H1 (cell line): ENCODE measurements around the gene MYO1F. TPM values are rescaled to one million over a fixed set of nuclear protein-coding genes. Genes with fewer than 3 reads are reported as not detected.

Experiments used
- CTCF ChIA-PET: fragments of 300-600 bp; sonication (Branson Sonifier 250); formaldehyde crosslinking; loops from one replicate; lab custom pipeline; 2021; ENCODE audit not compliant: partially characterized antibody; lab: Charles Lee
- POLR2A ChIA-PET: fragments of 300-600 bp; sonication (Branson Sonifier 250); formaldehyde crosslinking; loops from one replicate; lab custom pipeline; 2021; ENCODE audit warnings: inconsistent platforms; ENCODE audit not compliant: partially characterized antibody; lab: Charles Lee
- DNase-seq, 2 experiments: peaks; one replicate each; pipeline versions ENCODE4 v3.0.0 to v3.0.0-alpha.2; 2010 to 2022; ENCODE audit warnings: low spot score in 2 of 2, low read depth in 1 of 2, mixed read lengths in 1 of 2
- FAIRE-seq: peaks from 2 replicates; lab custom pipeline; 2011; peaks lifted over from hg19 to GRCh38; lab: Jason Lieb, UNC
- H2AFZ ChIP-seq: 2 replicates; pipeline ENCODE4 v1.8.1; 2012; ENCODE audit warnings: low read length, inconsistent platforms
- H2AK5ac ChIP-seq: 2 replicates; pipeline ENCODE4 v1.6.1; 2013; ENCODE audit warnings: low read depth, low read length
- H2BK120ac ChIP-seq: replicated peaks from 2 replicates; pipeline ENCODE3; 2013; ENCODE audit warnings: low read depth, low read length, inconsistent platforms
- H2BK12ac ChIP-seq: 2 replicates; pipeline ENCODE4 v1.6.1; 2013; ENCODE audit warnings: low read depth, low read length
- H2BK15ac ChIP-seq: 2 replicates; pipeline ENCODE4 v1.6.1; 2013; ENCODE audit warnings: low read length
- H2BK20ac ChIP-seq: 2 replicates; pipeline ENCODE4 v1.6.1; 2013; ENCODE audit warnings: low read length
- H2BK5ac ChIP-seq: 2 replicates; pipeline ENCODE4 v1.6.1; 2013; ENCODE audit warnings: low read depth, low read length
- H3K14ac ChIP-seq: 2 replicates; pipeline ENCODE4 v1.6.1; 2013; ENCODE audit warnings: inconsistent platforms; ENCODE audit not compliant: insufficient read length
- H3K18ac ChIP-seq: 2 replicates; pipeline ENCODE4 v1.6.1; 2013; ENCODE audit warnings: low read length; ENCODE audit errors: extremely low read depth
- H3K23ac ChIP-seq: 2 replicates; pipeline ENCODE4 v1.6.1; 2013; ENCODE audit warnings: inconsistent platforms; ENCODE audit not compliant: insufficient read length
- H3K23me2 ChIP-seq: 2 replicates; pipeline ENCODE4 v1.6.1; 2013; ENCODE audit warnings: low read depth, low read length
- H3K27ac ChIP-seq: 2 replicates; pipeline ENCODE4 v1.6.1; 2011; ENCODE audit warnings: low read depth, low read length, inconsistent platforms
- H3K27me3 ChIP-seq, 4 experiments: replicated peaks in 1 of 4; 1 replicate in 1 of 4; 2 replicates in 3 of 4; pipeline versions ENCODE4 v1.6.1 to v1.8.1; 2011 to 2013; ENCODE audit warnings: low read length in 3 of 4, mild to moderate bottlenecking in 3 of 4, inconsistent platforms in 2 of 4, mixed read lengths in 2 of 4, moderate library complexity in 1 of 4; ENCODE audit not compliant: control insufficient read depth in 3 of 4, insufficient read depth in 3 of 4; ENCODE audit errors: extremely low read depth in 1 of 4
- H3K36me3 ChIP-seq, 4 experiments: 2 replicates each; pipeline versions ENCODE4 v1.6.1 to v1.8.1; 2011 to 2013; ENCODE audit warnings: mild to moderate bottlenecking in 4 of 4, low read length in 3 of 4, moderate library complexity in 2 of 4, control low read depth in 1 of 4, inconsistent platforms in 1 of 4; ENCODE audit not compliant: insufficient read depth in 4 of 4, control insufficient read depth in 2 of 4
- H3K4ac ChIP-seq: replicated peaks from 2 replicates; pipeline ENCODE3; 2013; ENCODE audit warnings: low read length, low read depth, mixed read lengths, inconsistent platforms; ENCODE audit not compliant: insufficient read length
- H3K4me1 ChIP-seq, 4 experiments: replicated peaks in 1 of 4; 1 replicate in 1 of 4; 2 replicates in 3 of 4; pipeline versions ENCODE4 v1.6.1 to v1.8.1; 2011 to 2013; ENCODE audit warnings: low read length in 3 of 4, inconsistent platforms in 2 of 4, mixed read lengths in 1 of 4; ENCODE audit not compliant: insufficient read depth in 4 of 4, control insufficient read depth in 3 of 4
- H3K4me2 ChIP-seq, 2 experiments: 2 replicates each; pipeline versions ENCODE4 v1.6.1 to v1.8.1; 2011 to 2013; ENCODE audit warnings: low read depth in 2 of 2, low read length in 2 of 2, control low read depth in 1 of 2, inconsistent platforms in 1 of 2, mild to moderate bottlenecking in 1 of 2; ENCODE audit not compliant: insufficient read depth in 1 of 2
- H3K4me3 ChIP-seq, 4 experiments: fragments of 200-600, 300-600 bp in 1 of 4; sonication (generic), shearing (Covaris generic), sonication (Bioruptor Twin) in 1 of 4; 2 replicates each; pipeline versions ENCODE4 v1.5.1 to v1.8.1; 2011 to 2016; ENCODE audit warnings: low read length in 4 of 4, low read depth in 3 of 4, control low read depth in 2 of 4, inconsistent platforms in 2 of 4, mild to moderate bottlenecking in 2 of 4, mixed read lengths in 1 of 4, moderate library complexity in 1 of 4; ENCODE audit not compliant: insufficient read depth in 2 of 4; ENCODE audit errors: extremely low read depth in 1 of 4
- H3K56ac ChIP-seq: replicated peaks from 2 replicates; pipeline ENCODE3; 2013; ENCODE audit warnings: low read depth, mild to moderate bottlenecking, mixed read lengths, low read length, inconsistent platforms; ENCODE audit not compliant: insufficient read length
- H3K79me1 ChIP-seq: 2 replicates; pipeline ENCODE4 v1.6.1; 2013; ENCODE audit warnings: low read depth, low read length, control low read depth
- H3K79me2 ChIP-seq, 2 experiments: 2 replicates each; pipeline versions ENCODE4 v1.6.1 to v1.8.1; 2012 to 2013; ENCODE audit warnings: low read length in 2 of 2, mild to moderate bottlenecking in 2 of 2, inconsistent platforms in 1 of 2; ENCODE audit not compliant: insufficient read depth in 2 of 2, control insufficient read depth in 1 of 2
- H3K9ac ChIP-seq, 4 experiments: replicated peaks in 1 of 4; 1 replicate in 1 of 4; 2 replicates in 3 of 4; pipeline versions ENCODE4 v1.6.1 to v1.8.1; 2011 to 2013; ENCODE audit warnings: low read depth in 3 of 4, low read length in 3 of 4, control low read depth in 2 of 4, mild to moderate bottlenecking in 2 of 4, moderate library complexity in 2 of 4, inconsistent platforms in 1 of 4; ENCODE audit errors: extremely low read depth in 1 of 4
- H3K9me3 ChIP-seq, 2 experiments: 2 replicates each; pipeline versions ENCODE4 v1.6.1 to v1.8.1; 2012 to 2013; ENCODE audit warnings: mild to moderate bottlenecking in 2 of 2, moderate library complexity in 2 of 2, control low read depth in 1 of 2, inconsistent platforms in 1 of 2, low read depth in 1 of 2, low read length in 1 of 2, mixed read lengths in 1 of 2; ENCODE audit not compliant: insufficient read depth in 2 of 2
- H4K20me1 ChIP-seq, 2 experiments: replicated peaks in 1 of 2; 2 replicates each; pipeline versions ENCODE3 to v1.8.1; 2011 to 2013; ENCODE audit warnings: inconsistent platforms in 2 of 2, low read length in 2 of 2, mild to moderate bottlenecking in 1 of 2; ENCODE audit not compliant: insufficient read depth in 2 of 2, control insufficient read depth in 1 of 2
- H4K5ac ChIP-seq: 2 replicates; pipeline ENCODE4 v1.6.1; 2013; ENCODE audit warnings: low read length, low read depth, mixed read lengths, inconsistent platforms; ENCODE audit not compliant: insufficient read length
- H4K8ac ChIP-seq: 2 replicates; pipeline ENCODE4 v1.8.0; 2013; ENCODE audit warnings: mild to moderate bottlenecking, moderate library complexity, low read length, inconsistent platforms; ENCODE audit not compliant: insufficient read depth; ENCODE audit errors: extremely low read depth
- H4K91ac ChIP-seq: replicated peaks from 2 replicates; pipeline ENCODE3; 2013; ENCODE audit warnings: low read length, mixed read lengths, inconsistent platforms; ENCODE audit not compliant: insufficient read length
- CBX8 ChIP-seq: fragments of 300-800, 300-1000 bp; sonication (generic); IDR thresholded peaks from 2 replicates; pipeline ENCODE4 v1.7.1; 2016; ENCODE audit warnings: low read depth, low read length, borderline replicate concordance
- CHD2 ChIP-seq: IDR thresholded peaks from 2 replicates; pipeline ENCODE4 v1.6.1; 2012; ENCODE audit warnings: low read length, improper control_type of control experiment
- CREB1 ChIP-seq: IDR thresholded peaks from 2 replicates; pipeline ENCODE4 v1.6.1; 2012; ENCODE audit warnings: inconsistent platforms
- FOSL1 ChIP-seq: IDR thresholded peaks from 2 replicates; pipeline ENCODE4 v1.6.1; 2011; ENCODE audit warnings: mild to moderate bottlenecking, low read depth, low read length, moderate library complexity; ENCODE audit not compliant: insufficient read depth
- GABPA ChIP-seq: IDR thresholded peaks from 2 replicates; pipeline ENCODE4 v1.6.1; 2011; ENCODE audit warnings: mild to moderate bottlenecking, low read length, moderate library complexity, borderline replicate concordance; ENCODE audit not compliant: insufficient read depth
- HDAC6 ChIP-seq: IDR thresholded peaks from one replicate; pipeline ENCODE4 v1.7.1; 2012; ENCODE audit warnings: low read depth, mild to moderate bottlenecking, inconsistent platforms, low read length, moderate library complexity
- NANOG ChIP-seq: IDR thresholded peaks from 2 replicates; pipeline ENCODE4 v1.6.1; 2011; ENCODE audit warnings: low read length, low read depth, mild to moderate bottlenecking, inconsistent platforms; ENCODE audit not compliant: insufficient read depth, poor library complexity, severe bottlenecking
- POU5F1 ChIP-seq: IDR thresholded peaks from 2 replicates; pipeline ENCODE4 v1.6.1; 2011; ENCODE audit warnings: low read depth, mild to moderate bottlenecking, low read length, moderate library complexity
- SIN3A ChIP-seq, 2 experiments: IDR thresholded peaks in 1 of 2; conservative IDR thresholded peaks in 1 of 2; 2 replicates each; pipeline ENCODE4 v1.6.1; 2011 to 2012; ENCODE audit warnings: low read length in 2 of 2, improper control_type of control experiment in 1 of 2, low read depth in 1 of 2, mild to moderate bottlenecking in 1 of 2
- SP4 ChIP-seq: IDR thresholded peaks from 2 replicates; pipeline ENCODE4 v1.6.1; 2012; ENCODE audit warnings: low read length, inconsistent platforms
- SUZ12 ChIP-seq: fragments of 200-600 bp; sonication (generic); IDR thresholded peaks from 2 replicates; pipeline ENCODE4 v1.6.1; 2012; ENCODE audit warnings: mild to moderate bottlenecking, inconsistent platforms, low read length, moderate library complexity, mixed read lengths
- TCF12 ChIP-seq: IDR thresholded peaks from 2 replicates; pipeline ENCODE4 v1.6.1; 2011; ENCODE audit warnings: low read depth, mild to moderate bottlenecking, low read length
- WGBS, 2 experiments: shearing (Covaris generic) in 1 of 2; methylation state at CpG; one replicate each; pipeline versions ENCODE4 v1.1.6 to v1.1.7; 2013 to 2015; ENCODE audit warnings: low lambda C conversion rate in 2 of 2, mixed read lengths in 2 of 2, inconsistent platforms in 1 of 2, low coverage in 1 of 2, missing lambda C conversion rate in 1 of 2; ENCODE audit not compliant: insufficient replicate concordance in 2 of 2, insufficient coverage in 1 of 2, insufficient read length in 1 of 2; ENCODE audit errors: extremely low coverage in 1 of 2, missing lambda C conversion rate in 1 of 2; 5-methylcytosine and 5-hydroxymethylcytosine counted together
- polyA plus RNA-seq, 7 experiments: library from polyadenylated mRNA; depleted of rRNA in 3 of 7; stranded (reverse) in 5 of 7; unstranded in 2 of 7; fragments of >200 nt in 5 of 7; fragments of 200-250 nt in 2 of 7; gene quantifications; 1 replicate in 5 of 7; 2 replicates in 1 of 7; 4 replicates in 1 of 7; pipeline versions ENCODE4 v1.2.1 to v1.2.3, GENCODE V29; 2011 to 2013; ENCODE audit warnings: missing spikeins in 2 of 7, mixed read lengths in 2 of 7
- total RNA-seq: library from RNA; stranded (reverse); fragmentation: NEBNext Ultra II Directional; extraction: Animal tissue kit (Norgen Biotek cat#: 25700); gene quantifications from 2 replicates; pipeline ENCODE4 v1.2.1, GENCODE V29; 2021

Gene MYO1F
- total and polyA plus RNA-seq, 2 of the 8 experiments (the other 6 are each of a cell fraction or from before 2014, with no cell fraction given) = 1.4 to 4.6 TPM

- Histone ChIP-seq H3K23me2 (peaks cover 6% of the 10 kb centered on the region), H3K4me1 (peaks cover 0 to 8% (median 3%) of the 10 kb centered on the region in 4 experiments; a peak in 4 of 7 replicates), H3K4ac (no peak overlapping the region), H3K27ac (no peak overlapping the region), H2AFZ (no peak overlapping the region), H4K20me1 (peaks cover 4 to 20% of the 10 kb centered on the region in 2 experiments), H2BK20ac (no peak overlapping the region), H3K14ac (no peak overlapping the region), H3K9ac (no peak overlapping the region; a peak in 1 of 7 replicates), H2BK15ac (no peak overlapping the region), H4K8ac (no peak overlapping the region), H4K5ac (no peak overlapping the region), H3K27me3 (no peaks in the 10 kb centered on the region), H3K56ac (no peak overlapping the region), H2AK5ac (peak overlapping the region; percentile 39; the same call in 1 of the 2 replicates)
- WGBS, 2 experiments = 89% methylated on average over 4 of the region's 4 CpGs; no CpG with 5 or more reads in 1 of the 2 experiments
- CTCF ChIA-PET = interaction anchor here (0.6 to 2.4 kb wide), 3 partner anchors 49 to 952 kb away, joined by 3 to 11 read pairs (median 4); partner anchors contain the start of gene MYO1F
- no peak for FAIRE-seq
- POLR2A ChIA-PET = interaction anchor here (1.9 kb wide), 1 partner anchor 16 kb away, joined by 6 read pairs; the partner anchor contains the start of gene ZNF414
- TF ChIP-seq GABPA (no peak), FOSL1 (no peak), SUZ12 (no peak), SP4 (no peak), CBX8 (no peak), POU5F1 (no peak), CHD2 (no peak), TCF12 (no peak), SIN3A (conservative IDR thresholded peaks at IDR 0.05 in 1 of 2, IDR thresholded peaks at IDR 0.05 in 1 of 2; ENCODE audit: low read depth in 1 of 2, low read length in 2 of 2) (no peak), CREB1 (no peak), NANOG (no peak), HDAC6 (no peak)
- TF ChIP-seq, all 59 proteins: peak for 0
- Histone ChIP-seq H3K23ac (no peak overlapping the region), H3K18ac (no peak overlapping the region), H3K79me1 (peaks cover 10% of the 10 kb centered on the region), H2BK5ac (no peak overlapping the region), H3K4me2 (no peak overlapping the region), H3K79me2 (no peaks in the 10 kb centered on the region), H2BK120ac (no peak overlapping the region), H3K4me3 (no peak overlapping the region), H2BK12ac (no peak overlapping the region), H4K91ac (no peak overlapping the region), H3K9me3 (no peaks in the 10 kb centered on the region), H3K36me3 (no peaks in the 10 kb centered on the region)
- DNase-seq = no peak
Measured at GRCh38 chr19:8529369-8530006, 47.8 kb downstream of the MYO1F start.
